Heart right ventricle (tissue), 16 donors: ENCODE data around the gene COL4A6. TPM values are rescaled to one million over a fixed set of nuclear protein-coding genes. Genes with fewer than 3 reads are reported as not detected.

Experiments
- ATAC-seq, 8 donors: fragments of 200-7000 bp; cut with Tn5 transposase; one replicate each; pipeline ENCODE4 v1.9.1; 2020; ENCODE audit warnings: mild to moderate bottlenecking in 8 of 8, moderate library complexity in 8 of 8, moderate number of reproducible peaks in 1 of 8
- DNase-seq, 2 donors: peaks; one replicate each; pipeline ENCODE4 v3.0.0-alpha.2; 2020
- H3K27ac ChIP-seq, 10 donors: fragments of 200-600 bp; sonication (generic) in 2 of 10; one replicate each; pipeline versions ENCODE4 v1.5.0 to v1.8.0; 2020 to 2022; ENCODE audit warnings: mild to moderate bottlenecking in 3 of 10
- H3K27me3 ChIP-seq, 7 donors: fragments of 200-600 bp; one replicate each; pipeline ENCODE4 v1.8.0; 2021 to 2022; ENCODE audit warnings: mild to moderate bottlenecking in 2 of 7
- H3K36me3 ChIP-seq, 9 donors: fragments of 200-600 bp; sonication (generic) in 1 of 9; one replicate each; pipeline versions ENCODE4 v1.5.0 to v1.8.0; 2020 to 2022; ENCODE audit warnings: mild to moderate bottlenecking in 2 of 9
- H3K4me1 ChIP-seq, 9 donors: fragments of 200-600 bp; sonication (generic) in 1 of 9; one replicate each; pipeline versions ENCODE4 v1.5.0 to v1.8.0; 2020 to 2022; ENCODE audit warnings: mild to moderate bottlenecking in 4 of 9
- H3K4me3 ChIP-seq, 10 donors: fragments of 200-600 bp; sonication (generic) in 2 of 10; one replicate each; pipeline versions ENCODE4 v1.5.0 to v1.8.0; 2020 to 2022; ENCODE audit warnings: mild to moderate bottlenecking in 7 of 10, moderate library complexity in 2 of 10
- H3K9me3 ChIP-seq, 11 donors: fragments of 200-600 bp in 10 of 11; sonication (generic) in 2 of 11; one replicate each; pipeline versions ENCODE4 v1.5.0 to v1.8.0; 2013 to 2022; ENCODE audit warnings: mild to moderate bottlenecking in 2 of 11, control low read depth in 1 of 11, moderate library complexity in 1 of 11
- WGBS, 2 donors: extraction: QIAGEN DNeasy Blood & Tissue Kit; methylation state at CpG; one replicate each; pipeline ENCODE4 v1.1.7; 2013; ENCODE audit warnings: inconsistent platforms in 1 of 2; 5-methylcytosine and 5-hydroxymethylcytosine counted together
- intact Hi-C, 10 donors: fragments of 100-400 bp; cut with DNase I; formaldehyde crosslinking; loops; one replicate each; pipeline versions ENCODE4 v1.11.1 to v1.14.2; 2022
- polyA plus RNA-seq, 2 donors: library from polyadenylated mRNA; stranded (reverse); fragments of 200-250 nt; gene quantifications; one replicate each; pipeline ENCODE4 v1.2.3, GENCODE V29; 2013
- total RNA-seq, 10 donors: library from RNA; stranded (reverse); fragmentation: NEBNext Ultra II Directional in 3 of 10; extraction: Animal tissue kit (Norgen Biotek cat#: 25700) in 3 of 10; gene quantifications; one replicate each; pipeline versions ENCODE4 v1.2.1 to v1.2.4, GENCODE V29; 2021 to 2023
- TF ChIP-seq, protein P1 (sequence below), 9 donors: fragments of 200-600 bp; sonication (generic) in 2 of 9; IDR thresholded peaks; one replicate each; pipeline versions ENCODE4 v1.5.0 to v1.8.0; 2021 to 2022; ENCODE audit warnings: antibody characterized with exemption in 9 of 9, mild to moderate bottlenecking in 5 of 9, moderate library complexity in 1 of 9
- donor health status: Arrhythmogenic right ventricular cardiomyopathy.
- donor health status: ischemic (EF 13 %, LVEDD 7.1; RV severe dilation, severe dysfunction).
- donor health status: healthy with polysubstance abuse.
- donor health status: DM: no; HTN: yes; CAD: no.
- donor health status: DM: no; HTN: no; CAD: no.
- donor health status: ischemic (EF 25% LVEDD 6.9; RV normal size, moderate dysfunction).
- donor health status: ischemic (EF 25% LVEDD 5.7; RV mildly dilated, moderate dysfunction).
- donor health status: healthy.
- donor health status: DM: yes; HTN: yes; CAD: no.
- donor health status: Ischemic cardiomyopathy.
- donor health status: ischemic (EF 35%, LVEDD 5.7; RV mildly dilated, moderate dysfunction).
- donor health status: nonischemic (EF 11% LVEDD 7.7; RV severe dilation, severe dysfunction).
- donor health status: DM: yes; HTN: yes; CAD: no.
- donor health status: PGD.
- donor health status: ischemic (EF 29% LVEDD 5.4; RV normal size, mild dysfunction).
- donor health status: nonischemic (EF 23%, LVEDD 6.1; RV moderate dilation, normal function).

The COL4A6 gene
- total and polyA plus RNA-seq, 12 donors: 1.7 to 10.8 (median 7.6) TPM

DNA sequence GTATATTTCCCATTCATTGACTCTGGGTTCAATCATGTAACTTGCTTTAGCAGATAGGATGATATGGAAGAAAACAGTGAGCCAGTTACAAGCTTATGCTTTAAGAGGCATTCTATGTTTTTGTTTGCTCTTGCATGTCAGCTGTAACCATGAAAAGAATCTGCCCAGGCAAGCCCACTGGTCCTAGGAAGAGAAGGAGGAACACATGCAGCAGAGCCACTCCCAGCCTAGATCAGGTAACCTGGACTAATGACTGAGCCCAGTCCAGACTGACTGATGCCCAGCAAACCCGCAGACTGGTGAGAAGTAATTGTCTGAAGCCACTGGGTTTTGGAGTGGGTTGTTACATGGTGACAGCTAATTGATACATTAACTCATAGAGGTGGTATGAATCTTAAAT, 167.9 kb downstream of the COL4A6 start:
- ATAC-seq (no peak), DNase-seq (no peak)
- no peaks in the 10 kb centered on the region for H3K9me3 ChIP-seq
- no peak overlapping the region for H3K4me3 ChIP-seq
- WGBS, 2 donors: 100% methylated on average over 1 of the region's 1 CpG
- no peaks in the 10 kb centered on the region for H3K36me3 ChIP-seq
- no peak overlapping the region for H3K27ac ChIP-seq
- H3K4me1 ChIP-seq: no peaks in the 10 kb centered on the region
- peaks cover 0 to 38% (median 0%) of the 10 kb centered on the region in 7 donors for H3K27me3 ChIP-seq
- TF ChIP-seq, protein P1, sequence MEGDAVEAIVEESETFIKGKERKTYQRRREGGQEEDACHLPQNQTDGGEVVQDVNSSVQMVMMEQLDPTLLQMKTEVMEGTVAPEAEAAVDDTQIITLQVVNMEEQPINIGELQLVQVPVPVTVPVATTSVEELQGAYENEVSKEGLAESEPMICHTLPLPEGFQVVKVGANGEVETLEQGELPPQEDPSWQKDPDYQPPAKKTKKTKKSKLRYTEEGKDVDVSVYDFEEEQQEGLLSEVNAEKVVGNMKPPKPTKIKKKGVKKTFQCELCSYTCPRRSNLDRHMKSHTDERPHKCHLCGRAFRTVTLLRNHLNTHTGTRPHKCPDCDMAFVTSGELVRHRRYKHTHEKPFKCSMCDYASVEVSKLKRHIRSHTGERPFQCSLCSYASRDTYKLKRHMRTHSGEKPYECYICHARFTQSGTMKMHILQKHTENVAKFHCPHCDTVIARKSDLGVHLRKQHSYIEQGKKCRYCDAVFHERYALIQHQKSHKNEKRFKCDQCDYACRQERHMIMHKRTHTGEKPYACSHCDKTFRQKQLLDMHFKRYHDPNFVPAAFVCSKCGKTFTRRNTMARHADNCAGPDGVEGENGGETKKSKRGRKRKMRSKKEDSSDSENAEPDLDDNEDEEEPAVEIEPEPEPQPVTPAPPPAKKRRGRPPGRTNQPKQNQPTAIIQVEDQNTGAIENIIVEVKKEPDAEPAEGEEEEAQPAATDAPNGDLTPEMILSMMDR (IDR thresholded peaks at IDR 0.05): no peak
- intact Hi-C loops: no loop called here

DNA sequence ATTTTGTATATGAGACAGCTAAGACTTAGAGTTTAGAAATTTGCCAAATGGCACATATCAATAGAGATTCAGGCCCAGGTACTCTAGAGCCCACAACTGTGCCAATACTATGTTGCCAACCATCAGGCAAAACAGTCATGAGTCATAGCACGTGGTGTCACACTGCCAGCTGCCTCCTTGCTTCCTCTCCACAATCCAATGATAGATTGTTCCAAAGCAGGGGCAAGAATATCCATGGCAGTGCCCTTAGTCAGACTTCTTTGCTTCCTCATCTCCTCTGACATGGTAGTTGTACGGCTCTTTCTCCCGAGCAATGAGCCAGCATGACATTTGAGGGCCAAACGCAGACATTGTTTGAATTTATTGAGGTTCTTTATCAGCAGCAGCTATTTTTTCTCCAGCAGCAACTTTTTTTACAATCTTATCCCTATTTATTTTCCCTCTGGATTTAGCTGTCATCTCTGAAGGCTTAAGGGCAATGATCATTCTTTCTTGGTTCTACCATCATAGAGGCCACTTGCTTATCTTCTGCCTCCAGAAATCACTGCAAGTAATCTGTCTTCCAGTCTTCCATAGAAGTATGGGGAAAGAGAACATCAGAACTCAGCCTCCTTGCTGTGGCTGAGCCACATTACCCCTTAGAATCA, 169.7 kb downstream of the COL4A6 start:
- no peak overlapping the region for H3K27ac ChIP-seq
- DNase-seq (no peak), ATAC-seq (peak in 1 of 8 donors; percentile 53)
- TF ChIP-seq, protein P1 (IDR thresholded peaks at IDR 0.05): no peak
- intact Hi-C loops: no loop called here
- no peaks in the 10 kb centered on the region for H3K4me1 ChIP-seq
- no peaks in the 10 kb centered on the region for H3K36me3 ChIP-seq
- H3K27me3 ChIP-seq: peaks cover 0 to 48% (median 0%) of the 10 kb centered on the region in 7 donors
- 73 to 83% methylated on average over 4 of the region's 4 CpGs for WGBS, 2 donors
- H3K4me3 ChIP-seq: no peak overlapping the region
- H3K9me3 ChIP-seq: no peaks in the 10 kb centered on the region

DNA sequence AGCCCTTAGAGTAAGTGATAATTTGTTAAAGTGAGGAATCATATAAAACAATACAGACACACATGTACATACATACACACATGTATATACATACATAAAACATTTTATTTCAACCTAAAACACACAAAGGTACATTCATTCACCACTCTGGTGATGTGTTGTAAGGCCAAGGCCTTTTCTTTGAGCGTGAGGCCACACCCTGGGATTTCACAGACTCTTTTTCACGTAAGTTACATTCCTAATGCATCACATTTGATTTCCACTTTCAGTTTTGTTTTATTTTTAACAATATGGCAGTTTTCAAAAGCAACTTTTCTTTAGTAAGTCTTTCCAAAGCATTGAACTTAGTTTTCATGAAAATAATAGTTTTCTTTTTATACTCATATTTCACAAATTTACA, 170.7 kb downstream of the COL4A6 start:
- Histone ChIP-seq H3K4me1 (no peaks in the 10 kb centered on the region), H3K36me3 (no peaks in the 10 kb centered on the region), H3K27me3 (peaks cover 0 to 55% (median 0%) of the 10 kb centered on the region in 7 donors), H3K27ac (no peak overlapping the region), H3K4me3 (no peak overlapping the region), H3K9me3 (no peaks in the 10 kb centered on the region)
- TF ChIP-seq, protein P1 (IDR thresholded peaks at IDR 0.05): no peak
- WGBS, 2 donors: 42 to 43% methylated on average over 2 of the region's 2 CpGs
- ATAC-seq: no peak
- no peak for DNase-seq
- intact Hi-C loops: no loop called here

DNA sequence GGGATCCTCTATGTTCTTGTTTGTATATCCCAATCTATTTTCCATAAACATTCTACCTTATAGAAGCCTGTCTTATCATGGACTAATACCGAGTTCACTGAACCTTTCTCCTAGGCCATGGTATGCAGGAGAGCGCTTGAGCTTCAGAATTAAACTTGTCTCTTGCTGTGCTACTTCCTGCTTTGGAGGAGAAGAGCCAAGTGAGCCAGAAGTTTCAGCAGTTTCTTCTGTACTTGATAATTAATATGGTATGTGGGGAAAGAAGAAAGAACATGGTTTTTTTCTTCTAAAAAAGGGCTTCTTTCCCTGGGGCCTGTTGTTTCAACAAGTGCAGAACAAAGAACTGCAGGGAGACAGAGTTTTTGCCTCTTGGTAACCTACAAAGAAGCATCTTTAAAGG, 173.8 kb downstream of the COL4A6 start:
- Histone ChIP-seq H3K4me1 (no peaks in the 10 kb centered on the region), H3K27me3 (peaks cover 0 to 63% (median 0%) of the 10 kb centered on the region in 7 donors), H3K36me3 (no peaks in the 10 kb centered on the region), H3K27ac (no peak overlapping the region), H3K4me3 (no peak overlapping the region), H3K9me3 (no peaks in the 10 kb centered on the region)
- DNase-seq (no peak), ATAC-seq (no peak)
- TF ChIP-seq, protein P1 (IDR thresholded peaks at IDR 0.05): no peak
- 74 to 75% methylated on average over 2 of the region's 2 CpGs for whole genome bisulfite sequencing, 2 donors
- intact Hi-C loops: no loop called here
